ENCODE data around the gene TMTC3.
"Not testable (repeated sequence)": the region's sequence is repeated elsewhere in the genome, so short reads cannot be mapped to it uniquely, and the experiment has no call there.

TMTC3 gene

GRCh38 chr12:88167384-88167783 lies 25.3 kb downstream of the TMTC3 start:
- no peak for DNase-seq

GRCh38 chr12:88172844-88173407 lies 30.8 kb downstream of the TMTC3 start:
- DNase-seq: no peak

DNA sequence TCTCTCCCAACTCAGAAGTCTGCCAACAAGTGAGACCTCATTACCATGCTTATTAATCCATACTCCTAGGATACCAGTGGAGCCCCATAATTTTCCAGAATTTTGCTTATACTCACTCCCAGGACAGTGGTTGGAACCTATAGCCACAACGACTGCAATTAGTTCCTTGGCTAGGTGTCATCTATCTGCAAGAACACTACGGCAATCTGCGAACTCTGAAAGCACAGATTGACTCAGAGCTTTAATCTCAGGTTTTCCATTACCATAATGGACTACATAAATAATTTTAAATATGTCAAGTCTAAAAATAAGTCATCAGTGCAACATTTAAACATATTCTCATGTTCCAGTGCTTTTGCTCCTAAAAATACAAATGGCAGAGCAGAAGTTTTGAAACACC lies 33.4 kb downstream of the TMTC3 start:
- no peak for DNase-seq

- no peak for DNase-seq
Observed at GRCh38 chr12:88179436-88180014, 37.4 kb downstream of the TMTC3 start.

DNA sequence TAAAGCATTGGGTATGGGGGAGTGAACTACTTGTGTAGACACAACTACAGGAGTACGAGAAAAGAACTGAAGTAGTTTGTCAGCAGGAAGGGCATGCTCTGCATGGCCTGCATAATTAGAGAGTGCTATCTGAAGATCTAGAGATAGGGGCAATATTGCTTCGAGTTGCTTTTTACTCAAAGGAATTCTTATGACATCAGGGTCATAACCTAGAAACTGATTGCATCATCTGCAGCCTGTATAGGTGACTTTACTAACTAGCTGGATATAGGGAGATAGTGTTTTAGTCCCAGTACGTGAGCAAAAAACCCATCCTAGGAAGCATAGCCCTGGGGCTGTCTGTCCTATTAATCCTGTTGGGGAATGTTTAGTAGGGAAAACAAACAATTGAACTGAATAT lies 39.8 kb downstream of the TMTC3 start:
- DNase-seq: no peak

DNA sequence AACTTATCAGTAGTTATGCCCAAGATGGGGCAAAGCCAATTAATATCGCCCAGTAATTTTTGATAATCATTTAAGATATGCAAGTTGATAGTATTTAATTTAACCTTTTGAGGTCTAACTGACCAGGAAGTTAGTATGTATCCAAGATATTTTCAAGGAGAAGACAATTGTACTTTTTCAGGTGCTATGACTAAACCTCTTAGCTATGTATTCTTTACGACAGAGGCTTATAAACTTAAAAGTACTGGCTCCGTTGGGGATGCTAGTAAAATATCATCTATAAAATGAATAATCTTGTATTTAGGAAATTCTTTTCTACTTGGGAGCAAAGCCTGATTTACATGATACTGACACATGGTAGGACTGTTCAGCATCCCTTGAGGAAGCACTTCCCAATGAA lies 40.3 kb downstream of the TMTC3 start:
- no peak for DNase-seq

DNA sequence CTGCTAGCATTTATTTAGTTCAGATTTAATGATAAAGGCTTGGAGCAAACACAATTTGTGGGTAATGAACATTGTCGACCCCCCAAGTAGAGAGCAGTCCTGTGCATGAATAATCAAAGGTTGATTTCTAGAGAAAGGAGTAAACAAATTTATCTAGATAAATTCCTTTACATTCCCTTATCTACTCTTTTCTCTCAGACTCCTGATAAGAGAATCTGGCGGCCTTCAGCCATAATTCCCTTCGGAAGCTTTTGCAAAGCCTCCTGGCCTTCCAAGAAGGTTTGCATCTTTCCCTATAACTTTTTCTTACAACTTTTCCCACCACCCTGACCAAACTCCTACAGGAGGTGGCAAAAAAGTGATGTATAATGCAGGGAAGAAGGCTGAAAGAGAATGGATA lies 42.1 kb downstream of the TMTC3 start:
- DNase-seq: no peak

DNA sequence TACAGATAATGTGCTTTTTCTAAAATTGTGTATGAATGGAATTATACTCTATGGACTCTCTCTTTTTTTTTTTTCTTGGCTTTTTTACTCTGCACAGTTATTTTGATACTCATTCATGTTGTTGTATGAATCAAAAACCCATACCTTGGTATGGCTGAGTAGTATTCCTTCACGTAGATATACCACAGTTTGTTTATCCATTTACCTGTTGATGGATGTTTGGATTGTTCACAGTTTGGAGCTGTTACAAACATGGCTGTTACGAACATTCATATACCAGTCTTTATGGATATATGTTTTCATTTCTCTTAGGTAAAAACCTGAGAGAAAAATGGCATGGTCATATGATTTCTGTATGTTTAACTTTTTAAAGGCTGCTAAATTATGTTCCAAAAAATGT lies 43.2 kb downstream of the TMTC3 start:
- DNase-seq: no peak

DNA sequence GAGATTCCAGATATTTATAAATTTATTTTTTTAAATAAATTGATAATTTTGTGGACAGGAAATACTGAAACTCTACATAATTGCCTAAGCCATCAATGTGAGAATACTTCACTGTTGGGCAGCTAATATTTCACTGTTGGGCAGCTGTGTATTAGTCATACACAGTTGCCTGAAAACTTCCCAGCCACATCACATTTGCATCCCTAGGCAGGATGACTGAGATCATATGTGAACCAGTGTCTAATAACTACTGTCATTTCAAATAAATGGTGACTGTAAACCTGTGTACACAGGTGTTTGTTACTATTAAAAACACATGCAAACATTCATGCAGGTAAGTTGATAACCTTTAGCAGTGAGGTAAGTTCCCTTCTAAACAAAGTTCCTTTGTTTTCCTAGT lies 43.9 kb downstream of the TMTC3 start:
- DNase-seq: no peak

GRCh38 chr12:88187571-88187970 lies 45.5 kb downstream of the TMTC3 start:
- no peak for DNase-seq

GRCh38 chr12:88188180-88188579 lies 46.1 kb downstream of the TMTC3 start:
- no peak for DNase-seq

DNA sequence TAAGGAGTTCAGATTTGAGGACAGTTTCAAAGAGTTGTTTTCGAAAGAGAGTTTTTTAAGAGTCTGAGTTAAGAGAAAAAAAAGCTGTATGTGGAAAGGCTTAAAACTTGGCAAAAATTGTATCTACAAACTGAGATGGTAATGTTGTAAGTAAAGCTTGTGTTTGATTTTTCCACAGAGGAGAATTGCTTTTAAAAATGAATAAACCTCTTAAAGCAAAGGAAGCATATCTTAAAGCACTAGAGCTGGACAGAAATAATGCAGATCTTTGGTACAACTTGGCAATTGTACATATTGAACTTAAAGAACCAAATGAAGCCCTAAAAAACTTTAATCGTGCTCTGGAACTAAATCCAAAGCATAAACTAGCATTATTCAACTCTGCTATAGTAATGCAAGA lies 50.3 kb downstream of the TMTC3 start:
- DNase-seq: no peak

- no peak for DNase-seq
Observed at GRCh38 chr12:88194868-88195267, 52.8 kb downstream of the TMTC3 start.

GRCh38 chr12:88200029-88200428 lies 57.9 kb downstream of the TMTC3 start:
- DNase-seq: no peak

DNA sequence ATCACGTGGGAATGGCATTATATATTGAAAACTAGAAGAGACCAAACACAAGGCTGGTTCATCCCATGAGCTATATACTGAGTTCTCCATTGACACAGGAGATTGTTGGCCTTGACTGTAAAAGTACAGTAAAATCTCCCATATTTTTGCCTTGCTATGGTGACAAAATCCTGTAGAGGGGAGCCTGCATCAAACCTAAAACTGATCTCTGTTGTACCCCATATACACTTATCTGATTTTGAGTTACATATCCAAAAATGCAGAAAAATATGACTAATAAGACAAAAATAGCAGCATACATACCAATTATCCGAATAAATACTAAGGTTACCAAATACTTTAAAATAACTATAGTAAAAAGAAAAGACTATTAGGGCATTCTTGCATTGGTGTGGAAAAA lies 60.4 kb downstream of the TMTC3 start:
- DNase-seq: no peak

DNA sequence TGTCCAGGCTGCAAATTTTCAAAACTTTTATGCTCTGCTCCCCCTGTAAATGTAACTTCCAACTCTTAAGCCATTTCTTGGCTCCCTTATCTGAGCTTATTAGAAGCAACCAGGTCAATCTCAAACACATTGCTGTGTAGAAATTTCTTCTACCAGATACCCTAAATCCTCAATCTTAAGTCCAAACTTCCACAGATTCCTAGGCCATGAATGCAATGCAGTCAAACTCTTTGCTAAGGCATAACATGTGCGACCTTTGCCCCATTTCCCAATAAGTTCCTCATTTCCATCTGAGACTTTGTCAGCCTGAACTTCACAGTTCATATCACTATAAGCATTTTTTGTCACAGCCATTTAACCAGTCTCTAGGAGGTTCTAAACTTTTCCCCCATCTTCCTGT lies 64.5 kb downstream of the TMTC3 start:
- DNase-seq: no peak

DNA sequence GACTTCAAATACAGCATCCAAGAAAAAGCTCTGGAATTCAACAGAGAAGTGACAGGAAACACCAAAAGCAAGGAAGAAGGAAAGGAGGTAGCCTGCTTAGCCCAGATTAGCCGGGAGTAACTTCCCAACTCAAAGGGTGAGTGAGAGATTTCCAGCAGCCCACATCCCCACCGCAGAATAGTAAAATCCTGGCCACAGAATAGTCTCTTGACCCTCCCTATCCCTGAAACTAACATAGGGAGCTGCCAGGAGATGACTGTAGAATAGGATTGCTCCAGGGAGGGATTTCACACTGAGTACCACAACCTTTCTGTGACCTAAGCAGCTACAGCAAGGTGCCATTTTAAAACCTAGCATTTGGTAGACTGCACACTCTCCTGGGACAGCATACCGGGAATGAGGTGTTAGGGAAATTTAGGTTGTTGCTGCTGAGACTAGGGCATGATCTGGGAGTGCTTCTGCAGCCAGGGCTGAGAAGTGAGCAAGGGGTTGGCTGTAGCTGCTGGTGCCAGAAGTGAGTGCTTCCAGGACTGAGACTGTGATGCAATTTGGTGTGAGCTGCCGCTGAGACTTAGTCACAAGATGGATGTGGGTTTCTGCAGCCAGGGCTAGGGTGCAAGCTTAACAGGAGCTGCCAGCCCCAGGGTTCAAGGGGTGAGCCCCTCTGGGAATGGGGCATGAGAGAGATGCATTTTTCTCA lies 66.0 kb downstream of the TMTC3 start:
- no peak for DNase-seq

GRCh38 chr12:88208661-88209060 lies 66.6 kb downstream of the TMTC3 start:
- no peak for DNase-seq

DNA sequence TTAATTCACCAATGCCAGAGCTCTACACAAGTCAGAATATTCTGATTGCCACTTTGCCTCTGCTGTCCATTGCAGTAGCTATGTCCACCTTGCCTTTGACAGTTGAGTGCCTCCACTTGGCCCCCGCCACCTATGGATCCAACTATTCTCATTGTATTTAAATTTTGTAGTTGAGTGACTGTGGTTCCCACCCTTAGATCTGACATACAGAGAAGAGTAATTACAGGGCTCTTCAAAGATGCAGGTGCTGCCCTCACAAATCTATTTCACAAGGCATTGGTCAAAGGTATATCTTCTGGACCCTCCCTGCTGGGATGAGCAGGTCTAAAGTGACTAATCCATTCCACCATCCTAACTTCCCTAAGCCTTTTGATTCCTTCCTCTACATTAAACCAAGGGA lies 68.2 kb downstream of the TMTC3 start:
- DNase-seq: not testable (repeated sequence)

DNA sequence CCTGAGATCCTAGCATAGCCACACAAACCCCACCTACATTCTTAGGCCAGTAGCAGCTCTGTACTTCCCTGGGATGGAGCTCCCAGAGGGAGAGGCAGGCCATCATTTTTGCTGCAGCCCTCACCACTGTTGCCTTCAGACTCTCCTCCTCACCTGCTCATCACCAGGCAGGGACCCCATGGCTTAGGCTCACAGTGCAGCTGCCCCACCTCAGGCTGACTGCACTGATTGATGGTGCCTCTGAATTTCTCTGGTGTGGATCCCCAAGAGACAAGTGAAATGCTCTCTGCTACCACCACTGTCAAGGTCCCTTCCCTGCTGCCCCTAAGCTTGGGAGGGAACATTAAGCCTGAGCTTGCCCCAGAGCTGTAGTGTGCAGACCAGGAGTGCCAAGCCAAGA lies 76.2 kb downstream of the TMTC3 start:
- no peak for DNase-seq

GRCh38 chr12:88219861-88220260 lies 77.8 kb downstream of the TMTC3 start:
- no peak for DNase-seq

DNA sequence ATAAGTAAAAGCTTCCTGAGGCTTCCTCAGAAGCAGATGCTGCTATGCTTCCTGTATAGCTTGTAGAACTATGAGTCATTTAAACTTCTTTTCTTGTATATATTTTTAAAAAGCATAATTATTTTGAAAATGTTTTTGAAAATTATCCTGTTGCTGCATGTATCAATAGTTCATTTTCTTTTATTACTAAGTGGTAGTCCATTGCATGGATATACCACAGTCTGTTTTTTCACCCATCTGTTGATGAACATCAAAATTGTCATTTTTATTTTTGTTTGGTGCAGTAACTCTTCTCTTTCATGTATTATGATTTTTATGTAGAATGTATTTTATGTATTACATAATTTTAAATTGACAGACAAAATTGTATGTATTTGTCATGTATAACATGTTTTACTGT lies 81.4 kb downstream of the TMTC3 start:
- no peak for DNase-seq

DNA sequence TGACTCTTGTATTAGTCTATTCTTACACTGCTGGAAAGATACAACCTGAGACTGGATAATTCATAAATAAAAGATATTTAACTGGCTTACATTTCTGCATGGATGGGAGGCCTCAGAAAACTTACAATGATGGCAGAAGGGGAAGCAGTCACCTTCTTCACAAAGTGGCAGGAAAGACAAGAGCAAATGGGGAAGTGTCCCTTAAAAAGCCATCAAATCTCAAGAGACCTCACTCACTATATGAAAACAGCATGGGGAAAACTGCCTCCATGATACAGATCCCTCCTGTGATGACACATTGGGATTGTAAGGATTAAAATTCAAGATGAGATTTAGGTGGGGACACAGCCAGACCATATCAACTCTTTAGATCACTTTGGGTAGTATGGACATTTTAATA lies 83.7 kb downstream of the TMTC3 start:
- DNase-seq: no peak

DNA sequence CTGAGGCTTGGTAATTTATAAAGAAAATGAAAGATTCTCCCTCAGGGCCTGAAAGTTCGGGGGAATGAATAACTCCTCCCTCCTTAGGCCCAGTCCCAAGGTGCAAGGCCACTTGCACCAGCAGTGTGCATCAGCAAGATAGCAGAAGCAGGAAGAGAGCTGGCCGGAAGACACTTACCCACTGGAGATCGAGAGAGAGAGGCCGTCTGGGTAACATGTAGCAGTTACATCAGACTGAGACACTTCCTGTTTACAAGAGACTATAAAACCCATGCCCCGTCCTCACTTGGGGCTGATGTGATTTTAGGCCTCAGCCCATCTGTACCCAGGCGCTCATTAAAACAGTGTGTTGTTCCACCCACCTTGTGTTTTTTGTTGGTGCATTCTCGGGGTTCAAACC lies 85.2 kb downstream of the TMTC3 start:
- DNase-seq: no peak

DNA sequence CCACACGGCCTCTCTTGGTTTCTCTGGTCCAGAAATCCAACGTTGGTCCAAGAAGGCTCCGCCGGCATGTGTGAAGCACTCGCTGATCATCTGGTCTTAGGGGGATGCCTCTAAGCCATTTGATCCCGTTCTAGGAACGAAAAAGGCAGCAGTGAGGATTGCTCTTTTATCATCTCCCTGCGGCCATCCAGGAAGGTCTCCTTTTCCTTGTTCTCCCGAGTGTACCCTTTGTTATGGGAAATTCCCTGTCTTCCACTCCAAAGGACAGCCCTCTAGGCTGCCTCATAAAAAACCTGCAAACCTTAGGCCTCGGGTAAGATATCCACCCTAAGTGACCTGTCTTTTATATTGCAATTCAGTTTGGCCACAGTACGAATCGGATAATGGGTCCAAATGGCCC lies 85.8 kb downstream of the TMTC3 start:
- no peak for DNase-seq
